Measurements from ENCODE around the gene TTBK2. TPM values are rescaled to one million over a fixed set of nuclear protein-coding genes. Genes with fewer than 3 reads are reported as not detected.
"Not testable (repeated sequence)": the region's sequence is repeated elsewhere in the genome, so short reads cannot be mapped to it uniquely, and the experiment has no call there.

TTBK2 gene
- 1 to 10 TPM; 1.0 to 5.6 (median 3.5) TPM for polyA plus RNA-seq

GRCh38 chr15:42920519-42921341 is at the start of gene TTBK2:
Gene TTBK2, minus strand, starts transcription at chr15:42920778. Its CDS starts 42,161 bp downstream, at chr15:42878617.
- WGBS, 3 donors = 0 to 1% (median 0%) methylated on average over 49 to 72 of the region's 72 CpGs
- peak within 1 kb of the TSS; percentile 12 for H3K27ac ChIP-seq (ENCODE audit: low read depth, low read length)

- H3K27ac ChIP-seq (ENCODE audit: low read depth, low read length) = no peak overlapping the region
- 95 to 96% (median 96%) methylated on average over 5 of the region's 5 CpGs for WGBS, 3 donors
These were observed 43.9 kb upstream of the TTBK2 start for GRCh38 chr15:42964476-42964875.

- H3K27ac ChIP-seq (ENCODE audit: low read depth, low read length) = no peak overlapping the region
These were observed 34.9 kb upstream of the TTBK2 start for GRCh38 chr15:42955518-42955917.

- no peak overlapping the region for H3K27ac ChIP-seq (ENCODE audit: low read depth, low read length)
- WGBS, 3 donors = 95 to 97% (median 96%) methylated on average over 4 of the region's 4 CpGs
These were observed 33.7 kb upstream of the TTBK2 start for GRCh38 chr15:42954291-42954690.

- 82 to 100% (median 96%) methylated on average over 2 to 3 of the region's 3 CpGs for WGBS, 3 donors
- H3K27ac ChIP-seq (ENCODE audit: low read depth, low read length) = not testable (repeated sequence)
These were observed 28.3 kb upstream of the TTBK2 start for GRCh38 chr15:42948898-42949297.

- no peak overlapping the region for H3K27ac ChIP-seq (ENCODE audit: low read depth, low read length)
- 73 to 89% (median 75%) methylated on average over 1 of the region's 1 CpG for WGBS, 3 donors
These were observed 19.9 kb upstream of the TTBK2 start for GRCh38 chr15:42940527-42940926.

- H3K27ac ChIP-seq (ENCODE audit: low read depth, low read length) = no peak overlapping the region
- 92 to 95% (median 95%) methylated on average over 8 of the region's 8 CpGs for WGBS, 3 donors
These were observed 19.3 kb upstream of the TTBK2 start for GRCh38 chr15:42939841-42940240.

GRCh38 chr15:42937143-42937542 is 16.6 kb upstream of the TTBK2 start:
- H3K27ac ChIP-seq (ENCODE audit: low read depth, low read length) = no peak overlapping the region

- 82 to 85% (median 82%) methylated on average over 7 of the region's 7 CpGs for WGBS, 3 donors
- H3K27ac ChIP-seq (ENCODE audit: low read depth, low read length) = no peak overlapping the region
These were observed 13.5 kb upstream of the TTBK2 start for GRCh38 chr15:42933886-42934667.

- WGBS, 3 donors = 90 to 97% (median 95%) methylated on average over 2 of the region's 2 CpGs
- H3K27ac ChIP-seq (ENCODE audit: low read depth, low read length) = no peak overlapping the region
These were observed 12.4 kb upstream of the TTBK2 start for GRCh38 chr15:42932833-42933515.

GRCh38 chr15:42931702-42932486 is 11.3 kb upstream of the TTBK2 start:
- 79 to 83% (median 82%) methylated on average over 7 of the region's 7 CpGs for WGBS, 3 donors
- no peak overlapping the region for H3K27ac ChIP-seq (ENCODE audit: low read depth, low read length)

- WGBS, 3 donors = 77 to 80% (median 78%) methylated on average over 2 of the region's 2 CpGs
- H3K27ac ChIP-seq (ENCODE audit: low read depth, low read length) = no peak overlapping the region
These were observed 8.8 kb upstream of the TTBK2 start for GRCh38 chr15:42929306-42929848.

- 1 to 7% (median 4%) methylated on average over 19 of the region's 19 CpGs for WGBS, 3 donors
- H3K27ac ChIP-seq (ENCODE audit: low read depth, low read length) = no peak overlapping the region
These were observed 759 bp upstream of the TTBK2 start for GRCh38 chr15:42921342-42921731.

GRCh38 chr15:42919799-42920518 is 619 bp downstream of the TTBK2 start:
- WGBS, 3 donors = 1% methylated on average over 34 to 40 of the region's 40 CpGs
- peak overlapping the region; percentile 12 for H3K27ac ChIP-seq (ENCODE audit: low read depth, low read length)

- no peak overlapping the region for H3K27ac ChIP-seq (ENCODE audit: low read depth, low read length)
- WGBS, 3 donors = 41 to 60% (median 56%) methylated on average over 2 of the region's 2 CpGs
These were observed 1.3 kb downstream of the TTBK2 start for GRCh38 chr15:42919308-42919707.

GRCh38 chr15:42918047-42918446 is 2.5 kb downstream of the TTBK2 start:
- WGBS, 3 donors = 80 to 95% (median 91%) methylated on average over 5 of the region's 5 CpGs
- no peak overlapping the region for H3K27ac ChIP-seq (ENCODE audit: low read depth, low read length)

- 90 to 94% (median 90%) methylated on average over 3 of the region's 3 CpGs for WGBS, 3 donors
- H3K27ac ChIP-seq (ENCODE audit: low read depth, low read length) = no peak overlapping the region
These were observed 4.8 kb downstream of the TTBK2 start for GRCh38 chr15:42915654-42916315.
